ENCODE data around the gene RARRES2.
"Not testable (repeated sequence)": the region's sequence is repeated elsewhere in the genome, so short reads cannot be mapped to it uniquely, and the experiment has no call there.

RARRES2 gene

GRCh38 chr7:150335774-150336112 lies 5.7 kb downstream of the RARRES2 start:
- peak; percentile 47 for DNase-seq

GRCh38 chr7:150335108-150335773 lies 6.2 kb downstream of the RARRES2 start:
- no peak for DNase-seq

- DNase-seq: no peak
Measured at GRCh38 chr7:150334108-150334507, 7.3 kb downstream of the RARRES2 start.

- DNase-seq: no peak
Measured at GRCh38 chr7:150333659-150334058, 7.8 kb downstream of the RARRES2 start.

- no peak for DNase-seq
Measured at GRCh38 chr7:150332852-150333635, 8.4 kb downstream of the RARRES2 start.

GRCh38 chr7:150330211-150330885 lies 11.1 kb downstream of the RARRES2 start:
- no peak for DNase-seq

- DNase-seq: no peak
Measured at GRCh38 chr7:150329331-150330120, 11.9 kb downstream of the RARRES2 start.

GRCh38 chr7:150327308-150327707 lies 14.1 kb downstream of the RARRES2 start:
- DNase-seq: no peak

GRCh38 chr7:150326657-150327268 lies 14.7 kb downstream of the RARRES2 start:
- DNase-seq: no peak

- no peak for DNase-seq
Measured at GRCh38 chr7:150325901-150326300, 15.5 kb downstream of the RARRES2 start.

GRCh38 chr7:150325110-150325611 lies 16.3 kb downstream of the RARRES2 start:
- no peak for DNase-seq

GRCh38 chr7:150324373-150324961 lies 17.0 kb downstream of the RARRES2 start:
- no peak for DNase-seq

GRCh38 chr7:150323682-150324372 lies 17.6 kb downstream of the RARRES2 start:
- peak; percentile 63 for DNase-seq

GRCh38 chr7:150322833-150323681 lies 18.4 kb downstream of the RARRES2 start, which contains the start of the genes ACTR3C and LRRC61:
TSS of gene ACTR3C (minus strand) at chr7:150323545. CDS start at chr7:150295296, 28,249 bp downstream.
TSS of gene LRRC61 (plus strand) at chr7:150323355. CDS start at chr7:150336862, 13,507 bp downstream.
- peak; percentile 92 for DNase-seq

GRCh38 chr7:150322114-150322832 lies 19.2 kb downstream of the RARRES2 start:
- DNase-seq: no peak

GRCh38 chr7:150321788-150322113 lies 19.7 kb downstream of the RARRES2 start:
- DNase-seq: no peak

- no peak for DNase-seq
Measured at GRCh38 chr7:150317748-150318444, 23.5 kb downstream of the RARRES2 start.

GRCh38 chr7:150316987-150317386 lies 24.4 kb downstream of the RARRES2 start:
- not testable (repeated sequence) for DNase-seq
